WERI-Rb-1 (cell line): ENCODE data around the gene SLC9A4.

ENCODE experiments used
- DNase-seq: peaks from one replicate; pipeline ENCODE4 v3.0.0-alpha.2; 2020
- H3K27ac ChIP-seq: fragments of 250-450 bp; sonication (Bioruptor Pico); 2 replicates; pipeline ENCODE4 v1.5.1; 2020; ENCODE audit warnings: mild to moderate bottlenecking, moderate library complexity
- H3K27me3 ChIP-seq: fragments of 250-450 bp; sonication (Bioruptor Pico); 2 replicates; pipeline ENCODE4 v1.5.1; 2021; ENCODE audit warnings: mild to moderate bottlenecking, low read depth, moderate library complexity; ENCODE audit not compliant: insufficient read depth, severe bottlenecking
- H3K36me3 ChIP-seq: fragments of 250-450 bp; sonication (Bioruptor Pico); 2 replicates; pipeline ENCODE4 v1.5.1; 2020; ENCODE audit warnings: mild to moderate bottlenecking, moderate library complexity
- H3K4me3 ChIP-seq: 2 replicates; pipeline ENCODE4 v1.5.1; 2011; ENCODE audit warnings: low read depth, mild to moderate bottlenecking, control low read depth, low read length
- H3K9me3 ChIP-seq: fragments of 250-450 bp; sonication (Bioruptor Pico); 2 replicates; pipeline ENCODE4 v1.5.1; 2021; ENCODE audit warnings: mild to moderate bottlenecking, moderate library complexity; ENCODE audit not compliant: severe bottlenecking
- CTCF ChIP-seq: IDR thresholded peaks from 2 replicates; pipeline ENCODE4 v1.5.1; 2011; ENCODE audit warnings: low read depth, mild to moderate bottlenecking, control low read depth, inconsistent platforms, low read length

The SLC9A4 gene

GRCh38 chr2:102544182-102544581 lies 71.2 kb downstream of the SLC9A4 start:
- DNase-seq, result no peak
- Histone ChIP-seq H3K36me3 (no peaks in the 10 kb centered on the region), H3K27me3 (peaks cover 39% of the 10 kb centered on the region), H3K9me3 (peaks cover 5% of the 10 kb centered on the region), H3K4me3 (no peak overlapping the region), H3K27ac (no peak overlapping the region)
- TF ChIP-seq CTCF, result no peak

- Histone ChIP-seq H3K36me3 (no peaks in the 10 kb centered on the region), H3K9me3 (peaks cover 5% of the 10 kb centered on the region), H3K4me3 (no peak overlapping the region), H3K27me3 (peaks cover 15% of the 10 kb centered on the region), H3K27ac (no peak overlapping the region)
- no peak for DNase-seq
- no peak for TF ChIP-seq CTCF
Measured at GRCh38 chr2:102547462-102547861, 74.4 kb downstream of the SLC9A4 start.

DNA sequence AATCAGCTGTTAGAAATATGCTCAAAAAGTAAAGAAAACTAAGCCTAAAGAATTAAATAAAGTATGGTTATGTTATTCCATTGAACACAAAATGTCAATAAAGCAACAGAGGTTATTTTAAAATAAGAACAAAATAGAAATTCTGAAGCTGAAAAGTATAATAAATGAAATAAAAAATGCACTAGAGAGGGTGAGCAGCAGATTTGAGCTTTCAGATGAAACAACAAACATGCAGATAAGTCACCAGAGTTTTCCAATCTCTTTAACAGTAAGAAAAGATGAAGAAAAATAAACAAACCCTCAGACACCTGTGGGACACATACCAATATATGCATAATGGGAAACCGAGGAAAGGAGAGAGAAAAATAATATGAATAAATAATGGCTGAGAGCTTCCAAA lies 76.0 kb downstream of the SLC9A4 start:
- H3K36me3 ChIP-seq, result no peaks in the 10 kb centered on the region
- no peak overlapping the region for H3K27ac ChIP-seq
- H3K27me3 ChIP-seq, result peaks cover 18% of the 10 kb centered on the region
- DNase-seq, result no peak
- H3K9me3 ChIP-seq, result peaks cover 5% of the 10 kb centered on the region
- no peak for TF ChIP-seq CTCF
- H3K4me3 ChIP-seq, result no peak overlapping the region

DNA sequence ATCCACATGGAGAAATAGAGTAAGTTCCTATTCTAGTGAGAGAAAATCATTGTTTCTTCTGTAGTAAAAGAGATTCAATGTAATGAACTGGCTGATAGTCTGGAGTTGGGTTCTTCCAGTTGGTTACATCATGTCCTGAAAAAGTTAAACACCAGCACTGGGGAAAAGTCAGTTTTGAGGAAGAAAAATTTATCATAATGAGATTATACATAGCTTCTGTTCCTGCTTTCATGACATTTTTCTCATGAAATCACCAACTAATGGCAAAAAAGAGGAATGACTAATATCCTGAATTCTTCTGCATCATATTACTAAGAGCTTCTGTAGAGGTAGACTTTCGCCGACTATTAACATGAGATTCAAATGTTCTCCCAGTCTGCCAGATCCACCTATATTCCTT lies 77.1 kb downstream of the SLC9A4 start:
- H3K9me3 ChIP-seq, result peaks cover 5% of the 10 kb centered on the region
- no peak for TF ChIP-seq CTCF

DNA sequence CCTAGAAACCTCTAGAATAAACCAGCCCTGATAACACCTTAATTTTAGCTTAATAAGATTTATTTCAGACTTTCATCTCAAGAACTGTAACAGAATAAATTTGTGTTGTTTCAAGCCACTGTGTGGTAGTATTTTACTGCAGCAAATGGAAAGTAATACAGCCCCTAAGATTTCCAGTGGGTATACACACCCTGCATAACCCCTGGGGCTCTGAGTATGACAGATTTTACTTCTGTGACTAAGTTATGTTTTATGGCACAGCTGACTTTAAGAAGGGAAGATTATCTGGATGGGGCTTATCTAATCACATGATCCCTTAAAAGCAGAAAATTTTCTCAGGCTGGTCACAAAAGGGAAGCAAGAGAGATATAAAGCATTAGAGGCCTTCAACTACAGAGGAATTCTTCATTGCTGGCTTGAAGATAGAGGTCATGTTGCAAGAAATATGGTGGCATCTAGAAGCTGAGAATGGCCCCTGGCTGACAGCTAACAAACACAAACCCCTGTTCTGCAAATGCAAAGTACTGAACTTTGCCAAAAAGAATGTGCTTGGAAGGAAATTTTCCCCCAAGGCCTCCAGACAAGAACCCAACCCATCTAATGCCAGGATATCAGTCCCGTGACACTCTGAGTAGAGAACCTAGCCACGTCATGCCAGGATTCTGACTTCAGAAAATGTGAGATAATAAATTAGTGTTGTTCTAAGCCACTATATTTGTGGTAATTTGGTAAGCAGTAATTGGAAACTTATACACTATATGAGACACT lies 78.5 kb downstream of the SLC9A4 start:
- peaks cover 25% of the 10 kb centered on the region for H3K27me3 ChIP-seq
- H3K9me3 ChIP-seq, result peaks cover 5% of the 10 kb centered on the region
- H3K27ac ChIP-seq, result no peak overlapping the region
- TF ChIP-seq CTCF, result no peak
- no peak for DNase-seq
- no peak overlapping the region for H3K4me3 ChIP-seq
- H3K36me3 ChIP-seq, result no peaks in the 10 kb centered on the region

More for the DNA sequence above, 77.1 kb downstream of the SLC9A4 start:
- Histone ChIP-seq H3K36me3 (no peaks in the 10 kb centered on the region), H3K27me3 (peaks cover 25% of the 10 kb centered on the region), H3K27ac (no peak overlapping the region), H3K4me3 (no peak overlapping the region)
- no peak for DNase-seq

GRCh38 chr2:102553601-102554000 lies 80.6 kb downstream of the SLC9A4 start:
- TF ChIP-seq CTCF, result no peak
- Histone ChIP-seq H3K4me3 (no peak overlapping the region), H3K36me3 (no peaks in the 10 kb centered on the region), H3K27me3 (peaks cover 30% of the 10 kb centered on the region), H3K9me3 (peaks cover 2% of the 10 kb centered on the region), H3K27ac (no peak overlapping the region)
- no peak for DNase-seq
